ENCODE data around the gene TMCC1.
"Not testable (repeated sequence)": the region's sequence is repeated elsewhere in the genome, so short reads cannot be mapped to it uniquely, and the experiment has no call there.

The TMCC1 gene

DNA sequence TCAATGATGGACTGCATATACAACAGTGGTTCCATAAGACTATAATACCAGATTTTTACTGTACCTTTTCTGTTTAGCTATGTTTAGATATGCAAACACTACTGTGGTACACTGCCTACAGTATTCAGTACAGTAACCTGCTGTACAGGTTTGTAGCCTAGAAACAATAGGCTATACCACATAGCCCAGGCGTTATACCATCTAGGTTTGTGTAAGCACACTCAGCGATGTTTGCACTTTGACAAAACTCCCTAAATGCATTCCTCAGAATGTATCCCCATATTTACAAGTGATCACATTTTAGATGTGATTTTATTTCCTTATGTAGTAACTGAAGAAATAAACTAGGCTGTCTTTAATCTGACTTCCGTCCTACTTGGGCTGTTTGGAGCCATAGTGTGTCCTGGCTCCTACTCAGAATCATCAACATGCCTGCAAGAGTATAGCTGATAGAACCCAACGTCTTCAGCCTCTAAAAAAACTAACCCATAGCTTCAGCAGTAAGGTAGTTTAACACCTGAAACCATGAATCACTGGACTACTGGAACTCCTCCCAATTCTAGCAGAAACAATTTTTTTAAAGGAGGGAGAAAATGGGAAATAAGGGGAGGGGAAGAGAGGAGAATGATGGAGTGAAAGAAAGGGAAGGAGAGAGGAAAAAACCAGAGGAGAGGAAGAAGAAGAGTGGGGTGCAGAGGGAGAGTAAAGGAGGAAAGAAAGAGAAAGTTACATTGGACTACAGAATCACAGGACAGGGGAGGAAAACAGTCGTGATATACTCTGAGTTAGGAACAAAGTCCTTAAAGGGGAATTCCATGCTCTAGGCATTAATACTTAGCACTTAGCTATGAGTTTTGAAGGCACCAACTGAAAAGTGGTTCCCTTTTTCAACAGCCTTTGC, 219.4 kb downstream of the TMCC1 start:
- no peak for DNase-seq

DNA sequence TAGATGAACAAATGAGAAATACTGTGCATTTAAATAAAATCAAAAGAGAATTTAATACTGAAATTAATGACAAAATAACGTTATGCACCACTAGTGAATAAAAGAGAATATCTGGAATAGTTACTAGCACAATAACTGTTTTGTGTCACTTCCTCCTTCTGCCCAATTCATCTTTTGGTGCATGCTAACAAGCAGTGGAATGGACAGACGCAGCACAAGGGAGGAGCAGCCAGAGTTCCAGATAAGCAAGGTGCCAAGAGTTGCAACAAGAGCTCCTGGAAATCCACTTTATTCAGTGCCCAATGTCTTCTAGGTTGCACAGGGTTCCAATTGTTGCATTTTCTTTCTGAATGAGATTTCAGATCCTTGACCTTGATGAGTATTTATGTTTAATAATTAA, 220.5 kb downstream of the TMCC1 start:
- DNase-seq, result no peak

DNA sequence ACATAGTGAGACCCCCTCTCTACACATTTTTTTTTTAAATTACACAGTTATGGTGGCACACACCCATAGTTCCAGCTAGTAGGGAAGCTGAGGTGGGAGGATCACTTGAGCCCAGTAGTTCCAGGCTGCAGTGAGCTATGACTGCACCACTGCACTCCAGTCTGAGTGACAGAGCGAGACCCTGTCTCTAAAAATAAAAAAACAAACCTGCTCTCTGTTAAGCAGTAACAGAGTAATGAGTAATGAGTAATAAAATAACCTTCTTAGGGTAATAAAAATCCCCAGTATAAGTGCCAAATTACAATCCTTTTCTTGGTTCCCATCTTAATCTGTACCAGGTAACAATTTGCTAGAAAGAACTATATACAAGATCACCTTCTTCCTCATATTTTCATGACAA, 221.1 kb downstream of the TMCC1 start:
- DNase-seq, result no peak

DNA sequence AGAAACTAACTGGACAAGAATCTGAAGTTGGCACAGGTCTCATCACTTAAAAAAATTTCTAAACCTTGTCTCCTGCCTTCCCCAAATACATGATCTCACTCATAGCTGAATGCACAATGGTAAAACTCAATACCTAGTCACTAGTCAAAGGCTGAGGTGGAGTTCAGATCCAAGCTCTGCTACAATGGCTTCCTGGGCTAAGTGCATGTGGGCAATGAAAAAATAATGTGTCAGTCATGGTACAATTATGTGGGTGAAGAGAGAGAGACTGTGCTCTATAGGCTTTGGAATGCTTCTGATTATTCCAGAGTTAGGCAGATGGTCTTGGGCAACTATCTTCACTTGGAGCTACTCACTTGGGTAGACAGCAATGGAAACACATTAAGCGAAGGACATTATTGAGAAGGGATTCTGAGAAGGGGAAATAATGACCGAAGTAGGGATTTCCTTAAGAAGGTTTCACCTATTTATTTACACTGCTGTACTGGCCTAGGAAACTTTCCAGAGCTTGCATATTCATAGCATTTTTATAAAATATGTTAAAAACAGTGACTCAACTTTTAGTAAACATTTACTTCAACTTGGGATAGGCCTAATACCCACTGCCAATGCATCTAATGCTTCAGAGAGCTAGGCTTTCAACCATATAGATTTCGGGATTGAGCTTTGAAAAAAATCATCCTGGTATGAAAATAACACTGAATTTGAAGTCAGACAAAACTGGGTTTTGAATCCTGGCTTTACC, 228.3 kb downstream of the TMCC1 start:
- DNase-seq, result no peak

DNA sequence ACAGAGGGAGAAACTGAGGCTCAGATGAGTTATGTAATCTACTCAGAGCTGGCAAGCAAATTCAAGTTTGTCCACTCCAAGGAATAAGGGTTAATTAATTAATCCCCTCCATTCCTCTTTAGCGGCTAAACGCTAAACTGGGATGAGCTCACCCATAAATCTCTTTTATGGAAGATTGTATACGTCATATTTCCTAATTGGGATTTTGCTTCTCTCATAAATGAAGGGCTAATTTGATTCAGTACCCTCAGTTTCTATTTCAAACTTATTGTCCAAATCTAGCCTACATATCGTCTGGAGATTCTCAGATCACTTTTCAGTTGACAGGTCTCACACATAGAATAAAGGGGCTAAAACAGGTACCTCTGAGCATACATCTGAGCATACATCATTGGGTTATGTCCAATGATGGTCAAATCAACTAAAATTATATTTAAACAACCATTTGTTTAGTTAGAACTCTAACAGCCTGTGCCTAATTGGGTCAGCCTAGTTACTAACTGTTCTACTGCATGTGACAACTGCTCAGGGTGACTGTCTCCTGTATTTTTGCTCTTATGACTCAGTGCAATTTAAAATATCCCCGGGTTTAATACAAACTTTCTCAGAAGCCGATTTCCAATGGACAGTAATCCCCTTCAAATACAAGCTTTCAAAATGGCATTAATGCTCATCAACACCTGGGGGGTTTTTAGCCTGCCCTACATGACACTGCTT, 229.4 kb downstream of the TMCC1 start:
- DNase-seq, result no peak

DNA sequence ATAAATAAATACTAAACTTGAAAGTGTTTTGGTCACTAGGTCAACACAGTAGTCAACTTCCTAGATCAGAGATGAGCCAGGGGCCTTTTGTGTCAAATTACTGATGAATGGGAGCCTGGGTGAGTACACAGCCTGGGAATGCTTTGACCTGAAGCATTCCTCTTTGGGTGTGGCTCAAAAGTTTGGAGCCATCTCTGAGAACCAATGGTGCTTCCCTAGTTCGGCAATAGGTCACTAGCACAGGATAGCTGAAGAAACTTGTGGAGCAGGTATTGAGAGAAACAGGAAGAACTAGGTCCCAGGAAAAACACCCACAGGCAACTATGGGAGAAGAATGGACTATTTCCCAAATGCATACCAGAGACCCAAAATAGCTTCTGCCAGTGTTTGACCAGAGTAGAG, 230.5 kb downstream of the TMCC1 start:
- DNase-seq, result no peak

DNA sequence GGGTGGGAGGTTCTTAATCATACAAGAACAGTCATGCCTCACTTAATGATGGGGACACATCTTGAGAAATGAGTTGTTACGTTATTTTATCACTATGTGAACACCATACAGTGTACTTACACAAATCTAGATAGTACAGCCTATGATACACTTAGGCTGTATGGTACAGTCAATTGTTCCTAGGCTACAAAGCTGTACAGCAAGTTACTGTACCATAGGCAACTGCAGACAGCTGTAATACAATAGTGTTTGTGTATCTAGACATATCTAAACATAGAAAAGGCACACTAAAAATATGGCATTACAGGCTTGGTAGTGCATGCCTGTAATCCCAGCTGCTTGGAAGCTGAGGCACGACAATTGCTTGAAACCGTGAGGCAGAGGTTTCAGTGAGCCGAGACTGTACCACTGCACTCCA, 231.3 kb downstream of the TMCC1 start:
- no peak for DNase-seq

DNA sequence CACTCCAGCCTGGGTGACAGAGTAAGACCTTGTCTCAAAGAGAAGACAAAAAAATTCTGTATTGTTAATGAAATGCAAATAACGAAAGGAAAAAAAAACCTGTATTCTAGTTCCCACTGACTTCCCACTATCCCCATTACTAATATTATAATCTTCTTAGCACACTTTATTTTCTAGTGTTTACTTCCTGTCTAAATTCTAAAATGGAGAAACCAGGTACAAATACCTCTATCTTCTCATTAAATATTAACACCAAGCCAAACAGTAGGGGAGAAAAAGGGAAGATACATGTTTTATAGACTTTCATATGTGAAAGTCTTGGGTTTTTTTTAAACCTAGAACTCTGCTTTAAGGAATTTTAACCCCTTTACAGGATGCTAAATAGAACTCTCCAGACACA, 231.7 kb downstream of the TMCC1 start:
- DNase-seq, result no peak

DNA sequence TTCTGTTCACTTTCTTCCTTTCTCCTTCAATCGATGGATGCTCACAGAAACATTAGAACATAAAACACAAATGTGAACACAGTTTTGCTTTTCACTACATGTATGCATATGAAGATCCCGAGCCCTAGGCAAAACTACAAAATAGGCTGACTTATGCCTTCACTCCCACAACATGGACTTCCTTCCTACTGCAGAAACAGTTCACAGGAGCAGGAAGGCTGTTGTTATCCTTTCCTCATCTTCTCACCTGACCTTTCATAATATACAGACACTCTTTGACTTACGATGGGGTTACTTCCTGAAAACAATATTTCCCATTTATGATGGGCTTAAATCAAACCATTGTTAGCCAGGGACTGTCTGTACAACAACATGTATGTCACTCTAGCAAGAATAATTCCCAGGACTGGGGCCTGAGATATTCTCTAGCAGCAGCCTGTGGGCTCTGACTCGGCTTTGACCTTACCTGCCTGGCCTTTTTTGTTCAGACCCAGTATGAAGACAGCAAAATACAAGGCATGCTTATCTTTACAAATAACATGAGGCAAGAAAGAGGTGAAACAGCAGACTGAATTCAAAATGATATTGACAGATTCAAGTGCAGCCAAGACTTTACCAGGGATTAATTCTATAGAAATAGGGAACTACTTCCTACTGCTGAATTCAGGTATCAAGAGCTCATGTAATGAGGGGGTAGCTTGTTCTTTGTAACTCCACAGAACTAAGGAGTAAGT, 235.2 kb downstream of the TMCC1 start:
- DNase-seq, result no peak

DNA sequence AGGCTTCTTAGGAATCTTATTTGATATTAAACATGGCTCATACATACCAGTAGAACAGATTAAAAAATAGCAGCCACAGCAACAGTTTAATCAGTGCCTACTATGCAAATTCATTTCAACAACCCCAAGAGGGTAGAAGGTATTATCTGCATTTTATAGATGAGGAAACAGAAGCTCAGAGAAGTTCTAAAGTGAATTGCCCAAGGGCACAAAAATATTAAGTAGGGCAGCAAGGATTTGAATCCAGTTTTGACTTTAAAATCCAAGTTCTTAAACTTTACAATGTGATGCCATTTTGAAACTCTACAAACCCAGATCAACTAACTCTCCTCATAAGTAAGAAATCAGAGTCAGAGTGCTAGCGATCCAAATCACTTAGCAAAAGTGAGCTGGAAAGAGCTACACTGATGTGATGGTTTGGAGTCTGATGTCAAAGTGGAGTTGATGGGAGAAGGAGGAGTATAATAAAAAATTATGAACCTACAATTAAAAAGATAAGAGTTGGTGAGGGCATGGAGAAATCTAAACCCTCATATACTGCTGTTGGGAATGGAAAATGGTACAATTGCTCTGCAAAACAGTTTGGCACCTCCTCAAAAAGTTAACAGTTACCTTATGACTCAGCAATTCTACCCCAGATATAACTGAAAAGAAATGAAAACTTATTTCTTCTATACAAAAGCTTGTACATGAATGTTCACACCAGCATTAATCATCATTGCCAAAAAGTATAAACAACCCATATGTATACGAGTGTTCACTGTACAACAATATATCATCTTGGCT, 236.1 kb downstream of the TMCC1 start:
- DNase-seq, result no peak

DNA sequence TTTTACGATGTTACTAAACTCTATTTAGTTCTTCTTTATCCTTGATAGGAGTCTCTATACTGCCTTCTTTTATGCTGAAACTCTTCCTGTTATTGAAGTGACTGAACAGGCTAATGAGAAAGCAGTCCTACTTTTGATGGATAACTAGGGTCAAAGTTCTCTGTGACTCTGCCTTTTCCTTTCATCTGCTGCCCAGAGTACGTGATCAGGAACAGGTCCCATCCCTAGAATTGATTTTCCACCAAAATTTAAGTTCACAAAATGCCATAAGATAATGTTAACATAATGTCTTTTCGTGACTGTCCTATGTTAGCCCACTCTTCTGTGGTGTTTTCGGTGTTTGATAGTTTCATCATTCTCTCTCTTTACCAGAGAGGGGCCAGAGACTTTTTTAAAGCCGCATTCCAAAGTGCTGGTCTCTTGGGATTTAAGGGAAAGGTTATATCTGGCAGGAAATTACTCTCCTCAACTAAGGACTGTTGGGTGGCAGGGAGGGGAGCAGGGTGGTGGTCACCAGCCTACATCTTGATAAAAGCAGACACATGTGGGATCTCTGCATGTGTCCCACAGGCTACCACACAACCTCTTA, 236.8 kb downstream of the TMCC1 start:
- no peak for DNase-seq

DNA sequence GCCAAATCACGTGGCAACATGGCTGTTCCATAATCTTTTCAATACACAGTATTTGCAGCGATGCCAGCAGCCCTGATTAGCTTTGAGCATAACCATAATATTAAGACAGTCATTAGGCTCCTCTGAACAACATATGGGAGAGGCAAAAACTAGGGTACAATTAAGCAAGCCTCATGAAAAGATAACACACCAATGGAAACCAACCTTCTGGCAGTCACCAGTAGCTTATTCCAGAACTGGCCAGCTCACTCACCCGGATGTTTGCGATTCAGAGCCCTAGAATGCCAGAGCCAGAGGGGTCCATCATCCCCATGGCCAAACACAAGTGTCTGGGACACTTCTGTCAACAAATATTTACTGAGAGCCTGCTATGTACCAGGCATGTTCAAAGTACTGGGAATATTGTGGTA, 238.2 kb downstream of the TMCC1 start:
- DNase-seq, result no peak

DNA sequence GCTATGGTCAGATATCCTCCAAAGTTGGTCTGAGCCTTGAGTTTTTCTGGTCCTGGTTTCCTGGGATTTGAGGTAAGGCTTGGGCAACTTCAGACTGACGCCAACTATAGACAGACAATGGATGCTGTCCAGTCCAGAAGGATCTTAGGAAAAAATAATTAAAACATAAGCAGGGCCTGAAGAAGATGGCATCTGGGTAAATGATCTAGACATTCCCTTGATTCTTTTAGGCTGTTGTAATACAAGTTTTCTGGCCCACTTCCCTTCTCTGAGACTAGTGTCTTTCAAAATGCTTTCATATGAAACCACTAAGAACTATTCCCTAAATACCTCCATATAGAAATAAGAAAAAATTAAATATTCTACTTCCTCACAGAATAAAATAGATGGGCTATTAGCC, 239.4 kb downstream of the TMCC1 start:
- DNase-seq, result no peak

DNA sequence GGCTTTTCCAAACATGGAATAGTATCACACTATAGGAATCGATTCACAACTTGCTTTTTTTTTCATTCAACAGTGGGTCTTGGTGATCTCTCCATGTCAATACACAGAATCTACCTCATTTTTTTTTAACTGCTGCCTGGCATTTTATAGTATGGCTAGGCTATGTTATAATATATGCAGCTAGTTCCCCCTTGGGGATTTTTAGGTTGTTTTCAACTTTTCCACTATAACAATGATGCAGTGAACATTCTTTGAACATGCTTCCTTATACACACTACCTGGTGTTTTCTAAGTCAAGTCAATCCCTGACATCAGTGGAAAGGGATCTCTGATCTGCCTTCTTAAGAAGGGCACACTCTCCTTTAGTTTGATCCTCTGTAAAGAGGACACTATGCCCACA, 240.5 kb downstream of the TMCC1 start:
- no peak for DNase-seq

DNA sequence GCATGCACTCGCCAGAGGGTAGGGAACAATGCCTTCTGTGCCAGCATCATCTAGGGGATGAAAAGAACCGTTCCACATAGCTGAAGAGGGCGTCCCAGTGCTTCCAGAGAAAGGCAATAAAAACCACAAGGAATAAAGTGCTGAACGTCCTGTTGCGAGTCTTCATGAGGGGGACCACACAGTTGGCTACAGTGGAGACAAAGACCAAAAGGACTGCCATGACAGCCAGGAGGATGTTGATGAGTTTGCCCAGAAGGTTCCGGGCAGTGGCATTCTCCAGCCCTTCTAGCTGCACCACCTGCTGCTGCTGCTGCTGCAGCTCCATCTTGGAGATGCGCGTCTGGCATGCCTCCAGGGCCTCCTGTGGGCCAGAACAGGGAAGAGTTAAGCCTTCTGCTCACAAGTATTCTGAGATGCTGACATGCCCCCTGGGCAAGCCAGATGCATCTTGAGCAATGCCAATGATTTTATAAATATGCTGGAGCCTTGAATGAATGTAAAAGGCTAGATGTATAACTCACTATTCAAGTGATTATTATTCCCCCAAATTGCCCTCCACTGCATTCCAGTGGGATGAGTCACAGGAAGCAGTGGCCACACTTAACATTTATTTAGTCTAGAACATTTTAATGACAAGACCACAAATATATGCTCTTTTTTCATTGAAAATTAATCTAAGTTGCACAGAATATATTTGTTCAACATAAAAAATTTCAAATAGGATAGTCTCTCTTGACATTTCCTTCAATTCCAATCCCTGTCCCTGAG, 241.9 kb downstream of the TMCC1 start:
- peak; percentile 35 for DNase-seq

DNA sequence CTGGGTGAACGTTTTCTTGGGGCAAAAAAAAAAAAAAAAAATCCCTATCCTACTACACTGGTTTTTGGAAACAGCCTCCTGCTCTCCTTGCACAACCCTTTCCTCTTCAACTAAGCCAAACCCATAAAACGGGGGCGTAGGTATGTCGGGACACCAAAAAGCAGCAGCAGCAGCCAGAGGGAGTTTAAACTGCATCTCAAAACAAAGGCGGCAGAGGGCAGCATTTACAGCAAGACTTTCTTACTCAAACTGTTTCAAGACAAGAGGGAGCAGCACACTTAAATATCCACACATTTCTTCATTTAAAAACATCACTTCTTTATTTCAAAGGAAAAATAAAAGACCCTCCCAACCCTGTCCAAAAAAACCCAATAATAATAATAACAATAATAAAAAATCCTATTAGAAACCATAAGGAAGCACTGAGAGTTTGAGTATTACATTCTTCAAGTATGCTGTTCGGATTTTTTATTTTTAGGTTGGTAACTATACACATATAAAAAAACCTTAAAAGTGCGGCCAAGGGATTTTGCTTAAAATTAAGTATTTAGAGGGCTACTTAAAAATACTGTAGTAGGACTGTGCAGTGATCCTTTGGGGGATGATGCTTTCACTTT, 243.1 kb downstream of the TMCC1 start:
- no peak for DNase-seq

DNA sequence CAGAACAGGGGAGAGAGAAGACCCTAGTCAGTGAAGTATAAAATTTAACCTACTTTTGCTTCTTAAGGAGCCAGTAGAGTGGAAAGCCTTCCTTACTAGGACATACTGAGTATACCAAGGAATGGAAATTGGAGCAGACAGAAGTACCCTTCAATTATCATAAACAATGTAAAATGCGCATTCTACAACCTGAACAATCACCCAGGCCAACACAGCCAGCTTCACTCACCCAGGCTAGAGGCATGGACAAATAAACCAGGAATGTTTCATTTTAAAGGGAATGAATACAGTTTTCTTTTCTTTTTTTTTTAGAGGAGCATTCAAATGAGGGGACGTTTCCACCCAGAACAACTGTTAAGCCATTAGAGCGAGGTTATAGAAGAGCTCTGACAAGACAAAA, 245.1 kb downstream of the TMCC1 start:
- no peak for DNase-seq

DNA sequence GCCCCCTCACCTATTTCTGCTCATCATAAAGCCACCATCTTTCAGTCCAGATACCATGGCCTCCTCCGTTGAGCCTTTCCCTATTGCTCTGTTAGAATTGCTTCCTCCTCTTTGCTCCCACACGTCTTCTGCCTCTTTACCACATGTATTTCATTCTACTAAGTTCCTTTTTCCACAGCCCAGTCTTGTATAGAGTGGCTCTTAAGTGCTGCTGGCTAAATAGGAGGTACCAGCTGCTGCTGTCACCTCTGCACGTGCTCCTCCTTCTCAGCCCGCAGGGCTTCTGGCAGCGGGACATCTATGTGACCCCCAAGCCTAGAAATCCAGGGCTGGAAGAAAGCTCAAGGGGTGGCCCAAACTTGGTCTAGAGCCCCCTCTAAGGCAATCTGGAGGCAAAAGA, 248.2 kb downstream of the TMCC1 start:
- no peak for DNase-seq

DNA sequence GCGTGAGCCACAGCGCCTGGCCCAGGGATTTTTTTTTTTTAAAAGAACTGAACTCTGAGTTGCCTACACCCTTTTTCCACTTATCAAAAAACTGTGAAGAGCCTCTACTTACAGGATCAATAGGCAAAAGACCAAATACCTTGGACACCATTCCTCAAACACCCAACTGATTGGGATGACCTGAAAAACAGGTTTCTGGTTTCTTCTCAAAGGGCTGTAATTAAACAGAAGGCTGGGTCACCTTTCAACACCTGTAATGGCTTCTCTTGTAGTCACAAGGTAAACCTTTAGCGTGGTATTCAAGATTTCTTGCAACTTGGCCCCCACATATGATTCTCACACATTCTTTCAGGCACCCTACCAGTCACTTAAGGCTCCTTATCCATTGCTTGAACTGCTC, 248.7 kb downstream of the TMCC1 start:
- DNase-seq, result no peak

DNA sequence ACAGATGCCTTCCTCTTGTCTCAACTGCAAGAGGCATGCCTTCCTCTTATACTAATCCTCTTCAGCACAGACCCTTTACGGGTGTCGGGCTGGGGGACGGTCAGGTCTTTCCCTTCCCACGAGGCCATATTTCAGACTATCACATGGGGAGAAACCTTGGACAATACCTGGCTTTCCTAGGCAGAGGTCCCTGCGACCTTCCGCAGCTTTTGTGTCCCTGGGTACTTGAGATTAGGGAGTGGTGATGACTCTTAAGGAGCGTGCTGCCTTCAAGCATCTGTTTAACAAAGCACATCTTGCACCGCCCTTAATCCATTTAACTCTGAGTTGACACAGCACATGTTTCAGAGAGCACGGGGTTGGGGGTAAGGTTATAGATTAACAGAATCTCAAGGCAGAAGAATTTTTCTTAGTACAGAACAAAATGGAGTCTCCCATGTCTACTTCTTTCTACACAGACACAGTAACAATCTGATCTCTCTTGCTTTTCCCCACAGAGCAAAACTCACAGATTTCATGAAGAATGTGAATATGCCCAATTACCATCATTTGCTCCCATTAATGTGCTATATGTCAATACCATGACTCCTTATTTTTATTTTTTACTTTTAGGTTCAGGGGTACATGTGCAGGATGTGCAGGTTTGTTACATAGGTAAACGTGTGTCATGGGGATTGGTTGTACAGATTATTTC, 251.8 kb downstream of the TMCC1 start:
- not testable (repeated sequence) for DNase-seq
